LNCAP (cell line): ENCODE data around the gene KCNQ1OT1.

Experiments
- CTCF ChIP-seq: fragments of 450-650 bp; IDR thresholded peaks from 2 replicates; pipeline ENCODE4 v1.5.1; 2017; ENCODE audit warnings: mild to moderate bottlenecking

KCNQ1OT1 gene

GRCh38 chr11:2647167-2647566, 52.6 kb downstream of the KCNQ1OT1 start:
- no peak for TF ChIP-seq CTCF

GRCh38 chr11:2645779-2646118, 54.0 kb downstream of the KCNQ1OT1 start:
- TF ChIP-seq CTCF, result no peak

GRCh38 chr11:2644844-2645778, 54.7 kb downstream of the KCNQ1OT1 start:
- TF ChIP-seq CTCF, result no peak

GRCh38 chr11:2643746-2644145, 56.0 kb downstream of the KCNQ1OT1 start:
- TF ChIP-seq CTCF, result no peak

- TF ChIP-seq CTCF, result no peak
Observed at GRCh38 chr11:2641623-2642022, 58.2 kb downstream of the KCNQ1OT1 start.

GRCh38 chr11:2631161-2631560, 68.6 kb downstream of the KCNQ1OT1 start:
- TF ChIP-seq CTCF, result no peak

- TF ChIP-seq CTCF, result no peak
Observed at GRCh38 chr11:2630679-2631078, 69.1 kb downstream of the KCNQ1OT1 start.

- TF ChIP-seq CTCF, result no peak
Observed at GRCh38 chr11:2625183-2625582, 74.6 kb downstream of the KCNQ1OT1 start.
